GM21515 (cell line): ENCODE data around the gene RPAP2.
A peak's percentile ranks its signal among the peaks of the same experiment; 100 is the strongest.
"Not testable (repeated sequence)": the region's sequence is repeated elsewhere in the genome, so short reads cannot be mapped to it uniquely, and the experiment has no call there.

Experiments
- ATAC-seq: cut with Tn5 transposase; IDR thresholded peaks from one replicate; pipeline ENCODE4 v1.9.1; 2021; ENCODE audit not compliant: unreplicated experiment

The RPAP2 gene

GRCh38 chr1:92374223-92374622 lies 75.4 kb downstream of the RPAP2 start:
- ATAC-seq = no peak

GRCh38 chr1:92376345-92376744 lies 77.5 kb downstream of the RPAP2 start:
- no peak for ATAC-seq

- not testable (repeated sequence) for ATAC-seq
These were observed 79.1 kb downstream of the RPAP2 start for GRCh38 chr1:92377991-92378390.

GRCh38 chr1:92380867-92381266 lies 82.0 kb downstream of the RPAP2 start:
- ATAC-seq = no peak

- not testable (repeated sequence) for ATAC-seq
These were observed 95.1 kb downstream of the RPAP2 start for GRCh38 chr1:92393966-92394365.

- no peak for ATAC-seq
These were observed 99.7 kb downstream of the RPAP2 start for GRCh38 chr1:92398519-92398918.

GRCh38 chr1:92399076-92399475 lies 100.2 kb downstream of the RPAP2 start:
- ATAC-seq = peak; percentile 64

- ATAC-seq = no peak
These were observed 105.8 kb downstream of the RPAP2 start for GRCh38 chr1:92404661-92405060.

GRCh38 chr1:92408825-92409224 lies 110.0 kb downstream of the RPAP2 start:
- no peak for ATAC-seq

- no peak for ATAC-seq
These were observed 111.2 kb downstream of the RPAP2 start for GRCh38 chr1:92409946-92410549.

GRCh38 chr1:92410706-92411105 lies 111.8 kb downstream of the RPAP2 start:
- ATAC-seq = no peak

GRCh38 chr1:92411511-92411910 lies 112.7 kb downstream of the RPAP2 start:
- ATAC-seq = no peak

- ATAC-seq = no peak
These were observed 120.8 kb downstream of the RPAP2 start for GRCh38 chr1:92419642-92420041.

GRCh38 chr1:92424381-92424780 lies 125.5 kb downstream of the RPAP2 start:
- ATAC-seq = no peak

GRCh38 chr1:92425617-92426016 lies 126.8 kb downstream of the RPAP2 start:
- ATAC-seq = no peak

GRCh38 chr1:92430030-92430429 lies 131.2 kb downstream of the RPAP2 start:
- no peak for ATAC-seq

GRCh38 chr1:92434572-92434971 lies 135.7 kb downstream of the RPAP2 start:
- not testable (repeated sequence) for ATAC-seq

- ATAC-seq = no peak
These were observed 140.4 kb downstream of the RPAP2 start for GRCh38 chr1:92439291-92439690.

GRCh38 chr1:92441316-92441696 lies 142.4 kb downstream of the RPAP2 start:
- ATAC-seq = no peak

- no peak for ATAC-seq
These were observed 143.0 kb downstream of the RPAP2 start for GRCh38 chr1:92441697-92442342.

- no peak for ATAC-seq
These were observed 143.5 kb downstream of the RPAP2 start for GRCh38 chr1:92442351-92442750.

GRCh38 chr1:92443893-92444292 lies 145.0 kb downstream of the RPAP2 start:
- ATAC-seq = no peak

GRCh38 chr1:92444351-92444750 lies 145.5 kb downstream of the RPAP2 start:
- no peak for ATAC-seq
